ENCODE measurements around the gene ATP5F1E.

Gene ATP5F1E

GRCh38 chr20:59040667-59041066, 8.5 kb upstream of the ATP5F1E start:
- Histone ChIP-seq H3K79me2 (ENCODE audit: low read length) (peaks cover 66% of the 10 kb centered on the region), H3K27ac (ENCODE audit: low read length) (no peak overlapping the region), H3K4me3 (ENCODE audit: low read length) (peak overlapping the region; percentile 83; the same call in 1 of the 2 replicates), H3K4me1 (ENCODE audit: low read length) (peaks cover 34% of the 10 kb centered on the region), H3K9me3 (ENCODE audit: insufficient read depth, low read length) (no peaks in the 10 kb centered on the region), H4K20me1 (ENCODE audit: insufficient read depth, low read length) (peaks cover 34% of the 10 kb centered on the region), H3K27me3 (ENCODE audit: low read depth, low read length) (no peaks in the 10 kb centered on the region), H3K9ac (ENCODE audit: low read length) (no peak overlapping the region), H3K36me3 (replicated peaks; ENCODE audit: low read depth, low read length) (peaks cover 49% of the 10 kb centered on the region), H2AFZ (ENCODE audit: low read depth, low read length) (no peak overlapping the region), H3K4me2 (ENCODE audit: low read length) (peak overlapping the region; percentile 81)
- no peak for TF ChIP-seq EZH2phosphoT487 (IDR thresholded peaks at IDR 0.05; ENCODE audit: low read depth)
- no peak for TF ChIP-seq CTCF (IDR thresholded peaks at IDR 0.05; ENCODE audit: low read depth, low read length)

- peaks cover 34% of the 10 kb centered on the region for H4K20me1 ChIP-seq (ENCODE audit: insufficient read depth, low read length)
- H3K27ac ChIP-seq (ENCODE audit: low read length), result no peak overlapping the region
- H3K27me3 ChIP-seq (ENCODE audit: low read depth, low read length), result no peaks in the 10 kb centered on the region
- H2AFZ ChIP-seq (ENCODE audit: low read depth, low read length), result no peak overlapping the region
- peaks cover 58% of the 10 kb centered on the region for H3K36me3 ChIP-seq (replicated peaks; ENCODE audit: low read depth, low read length)
- no peak overlapping the region for H3K9ac ChIP-seq (ENCODE audit: low read length)
- H3K4me1 ChIP-seq (ENCODE audit: low read length), result peaks cover 34% of the 10 kb centered on the region
- no peaks in the 10 kb centered on the region for H3K9me3 ChIP-seq (ENCODE audit: insufficient read depth, low read length)
- TF ChIP-seq EZH2phosphoT487 (IDR thresholded peaks at IDR 0.05; ENCODE audit: low read depth), result no peak
- no peak for TF ChIP-seq CTCF (IDR thresholded peaks at IDR 0.05; ENCODE audit: low read depth, low read length)
- H3K79me2 ChIP-seq (ENCODE audit: low read length), result peaks cover 66% of the 10 kb centered on the region
- no peak overlapping the region for H3K4me3 ChIP-seq (ENCODE audit: low read length)
- no peak overlapping the region for H3K4me2 ChIP-seq (ENCODE audit: low read length)
Observed at GRCh38 chr20:59039233-59039632, 7.1 kb upstream of the ATP5F1E start.

GRCh38 chr20:59037386-59037785, 5.3 kb upstream of the ATP5F1E start:
- Histone ChIP-seq H3K9ac (ENCODE audit: low read length) (no peak overlapping the region), H3K4me3 (ENCODE audit: low read length) (no peak overlapping the region), H3K4me2 (ENCODE audit: low read length) (no peak overlapping the region), H3K27ac (ENCODE audit: low read length) (no peak overlapping the region), H3K79me2 (ENCODE audit: low read length) (peaks cover 65% of the 10 kb centered on the region), H3K36me3 (replicated peaks; ENCODE audit: low read depth, low read length) (peaks cover 65% of the 10 kb centered on the region), H3K9me3 (ENCODE audit: insufficient read depth, low read length) (no peaks in the 10 kb centered on the region), H4K20me1 (ENCODE audit: insufficient read depth, low read length) (peaks cover 34% of the 10 kb centered on the region), H3K27me3 (ENCODE audit: low read depth, low read length) (no peaks in the 10 kb centered on the region), H3K4me1 (ENCODE audit: low read length) (peaks cover 37% of the 10 kb centered on the region), H2AFZ (ENCODE audit: low read depth, low read length) (no peak overlapping the region)
- TF ChIP-seq EZH2phosphoT487 (IDR thresholded peaks at IDR 0.05; ENCODE audit: low read depth) (no peak), CTCF (IDR thresholded peaks at IDR 0.05; ENCODE audit: low read depth, low read length) (no peak)

GRCh38 chr20:59035381-59035780, 3.2 kb upstream of the ATP5F1E start:
- TF ChIP-seq EZH2phosphoT487 (IDR thresholded peaks at IDR 0.05; ENCODE audit: low read depth) (no peak), CTCF (IDR thresholded peaks at IDR 0.05; ENCODE audit: low read depth, low read length) (no peak)
- H3K79me2 ChIP-seq (ENCODE audit: low read length), result peaks cover 63% of the 10 kb centered on the region
- H2AFZ ChIP-seq (ENCODE audit: low read depth, low read length), result no peak overlapping the region
- peaks cover 30% of the 10 kb centered on the region for H4K20me1 ChIP-seq (ENCODE audit: insufficient read depth, low read length)
- H3K4me1 ChIP-seq (ENCODE audit: low read length), result peaks cover 32% of the 10 kb centered on the region
- peaks cover 61% of the 10 kb centered on the region for H3K36me3 ChIP-seq (replicated peaks; ENCODE audit: low read depth, low read length)
- H3K27ac ChIP-seq (ENCODE audit: low read length), result no peak overlapping the region
- no peak overlapping the region for H3K9ac ChIP-seq (ENCODE audit: low read length)
- H3K4me2 ChIP-seq (ENCODE audit: low read length), result no peak overlapping the region
- no peaks in the 10 kb centered on the region for H3K27me3 ChIP-seq (ENCODE audit: low read depth, low read length)
- H3K4me3 ChIP-seq (ENCODE audit: low read length), result no peak overlapping the region
- H3K9me3 ChIP-seq (ENCODE audit: insufficient read depth, low read length), result no peaks in the 10 kb centered on the region
